GM23338 (cell line): Measurements from ENCODE around the gene TRHDE.

Experiments
- CREB1 ChIP-seq: fragments of 250-450 bp; sonication (Bioruptor Pico); IDR thresholded peaks from 2 replicates; pipeline ENCODE4 v1.5.0; 2020; ENCODE audit warnings: low read depth, mild to moderate bottlenecking, moderate library complexity
- CTCF ChIP-seq, 2 experiments: fragments of 200-600 bp in 1 of 2; sonication (generic) in 1 of 2; conservative IDR thresholded peaks; 2 replicates each; pipeline versions ENCODE4 v1.5.1 to v1.6.1; 2016 to 2017; ENCODE audit warnings: antibody characterized with exemption in 2 of 2, low read depth in 2 of 2, mild to moderate bottlenecking in 2 of 2, moderate library complexity in 1 of 2
- ETS1 ChIP-seq: IDR thresholded peaks from 2 replicates; pipeline ENCODE4 v1.6.1; 2016; ENCODE audit warnings: antibody characterized with exemption
- EZH2 ChIP-seq: fragments of 200-600 bp; sonication (generic); IDR thresholded peaks from one replicate; pipeline ENCODE4 v1.8.0; 2017; ENCODE audit warnings: antibody characterized with exemption, mild to moderate bottlenecking, low read depth; ENCODE audit not compliant: unreplicated experiment
- EZH2phosphoT487 ChIP-seq: fragments of 200-600 bp; sonication (generic); IDR thresholded peaks from one replicate; pipeline ENCODE4 v1.8.1; 2018; ENCODE audit warnings: antibody characterized with exemption; ENCODE audit not compliant: unreplicated experiment
- JUNB ChIP-seq: IDR thresholded peaks from one replicate; pipeline ENCODE4 v1.6.1; 2016; ENCODE audit warnings: antibody characterized with exemption; ENCODE audit not compliant: unreplicated experiment
- NANOG ChIP-seq: IDR thresholded peaks from 2 replicates; pipeline ENCODE4 v1.6.1; 2016; ENCODE audit warnings: antibody characterized with exemption, borderline replicate concordance
- POLR2AphosphoS5 ChIP-seq: IDR thresholded peaks from 2 replicates; pipeline ENCODE4 v1.6.1; 2016; ENCODE audit warnings: antibody characterized with exemption, low read depth
- REST ChIP-seq: IDR thresholded peaks from one replicate; pipeline ENCODE4 v1.6.1; 2018; ENCODE audit warnings: antibody characterized with exemption; ENCODE audit not compliant: unreplicated experiment

GRCh38 chr12:72323881-72324280, 51.7 kb downstream of the TRHDE start:
- no peak for TF ChIP-seq CTCF (conservative IDR thresholded peaks at IDR 0.05; ENCODE audit: low read depth in 2 of 2)
- no peak for TF ChIP-seq POLR2AphosphoS5
- no peak for TF ChIP-seq CREB1 (CRISPR knock-in tag)
- no peak for TF ChIP-seq REST
- TF ChIP-seq EZH2, result no peak
- TF ChIP-seq JUNB, result no peak
- no peak for TF ChIP-seq NANOG
- no peak for TF ChIP-seq EZH2phosphoT487
- no peak for TF ChIP-seq ETS1
